IMR-90 (cell line): ENCODE results near the gene BAD. TPM values are rescaled to one million over a fixed set of nuclear protein-coding genes. Genes with fewer than 3 reads are reported as not detected.

Source experiments
- ATAC-seq: fragments of 200-7000 bp; cut with Tn5 transposase; 2 replicates; pipeline ENCODE4 v1.9.1; 2020; ENCODE audit warnings: low read depth, mild to moderate bottlenecking, moderate library complexity
- BruUV-seq: library from RNA; stranded (reverse); fragments of 400-500 nt; replicated peaks from 2 replicates; lab custom pipeline; 2021; lab: Mats Ljungman, UMichigan
- CTCF ChIA-PET: fragments of 300-600 bp; formaldehyde crosslinking; extraction: SDS; loops from one replicate; lab custom pipeline; 2021; ENCODE audit warnings: antibody characterized with exemption; lab: Yijun Ruan, JAX
- POLR2A ChIA-PET: fragments of 300-600 bp; sonication (Branson Sonifier 250); formaldehyde crosslinking; loops from one replicate; lab custom pipeline; 2022; ENCODE audit warnings: antibody characterized with exemption; ENCODE audit not compliant: unreplicated experiment; lab: Charles Lee
- DNase-seq: peaks from one replicate; pipeline ENCODE4 v3.0.0; 2013
- H2AFZ ChIP-seq: replicated peaks from 2 replicates; pipeline ENCODE3; 2013; ENCODE audit warnings: low read length, mild to moderate bottlenecking; ENCODE audit not compliant: poor library complexity
- H2AK5ac ChIP-seq: 2 replicates; pipeline ENCODE4 v1.6.1; 2013; ENCODE audit warnings: low read depth, low read length, inconsistent platforms
- H2AK9ac ChIP-seq: replicated peaks from 2 replicates; pipeline ENCODE3; 2013; ENCODE audit warnings: mild to moderate bottlenecking, low read depth, low read length, moderate library complexity; ENCODE audit not compliant: poor library complexity
- H2BK120ac ChIP-seq: 2 replicates; pipeline ENCODE4 v1.6.1; 2013; ENCODE audit warnings: low read depth, low read length, inconsistent platforms
- H2BK15ac ChIP-seq: 3 replicates; pipeline ENCODE4 v1.6.1; 2013; ENCODE audit warnings: low read depth, low read length, inconsistent platforms
- H2BK20ac ChIP-seq: 2 replicates; pipeline ENCODE4 v1.6.1; 2013; ENCODE audit warnings: low read depth, mild to moderate bottlenecking, inconsistent platforms, low read length, moderate library complexity
- H2BK5ac ChIP-seq: 2 replicates; pipeline ENCODE4 v1.6.1; 2013; ENCODE audit warnings: mild to moderate bottlenecking, low read depth, low read length, inconsistent platforms; ENCODE audit not compliant: poor library complexity, severe bottlenecking
- H3K14ac ChIP-seq: replicated peaks from 2 replicates; pipeline ENCODE4 v1.6.1; 2013; ENCODE audit warnings: low read depth, low read length, inconsistent platforms
- H3K18ac ChIP-seq: 2 replicates; pipeline ENCODE4 v1.6.1; 2013; ENCODE audit warnings: low read depth, low read length, control low read depth
- H3K23ac ChIP-seq: 2 replicates; pipeline ENCODE4 v1.6.1; 2013; ENCODE audit warnings: low read depth, low read length, inconsistent platforms
- H3K27ac ChIP-seq: 2 replicates; pipeline ENCODE4 v1.5.1; 2013; ENCODE audit warnings: mild to moderate bottlenecking, control low read depth, low read length; ENCODE audit not compliant: insufficient read depth
- H3K27me3 ChIP-seq: 2 replicates; pipeline ENCODE4 v1.6.1; 2013; ENCODE audit warnings: low read length; ENCODE audit not compliant: control insufficient read depth, insufficient read depth
- H3K36me3 ChIP-seq: 2 replicates; pipeline ENCODE4 v1.6.1; 2013; ENCODE audit warnings: low read length, mixed read lengths; ENCODE audit not compliant: control insufficient read depth, insufficient read depth
- H3K4ac ChIP-seq: 2 replicates; pipeline ENCODE4 v1.6.1; 2013; ENCODE audit warnings: low read depth, low read length, inconsistent platforms
- H3K4me1 ChIP-seq: 2 replicates; pipeline ENCODE4 v1.6.1; 2013; ENCODE audit warnings: low read length, mixed read lengths; ENCODE audit not compliant: control insufficient read depth, insufficient read depth
- H3K4me2 ChIP-seq: 2 replicates; pipeline ENCODE4 v1.6.1; 2013; ENCODE audit warnings: low read depth, mild to moderate bottlenecking, control low read depth, low read length, moderate library complexity
- H3K4me3 ChIP-seq: 2 replicates; pipeline ENCODE4 v1.5.1; 2013; ENCODE audit warnings: low read depth, mild to moderate bottlenecking, control low read depth, low read length, moderate library complexity; ENCODE audit not compliant: insufficient read depth
- H3K56ac ChIP-seq: 2 replicates; pipeline ENCODE4 v1.6.1; 2013; ENCODE audit warnings: low read length, inconsistent platforms; ENCODE audit not compliant: insufficient read depth; ENCODE audit errors: extremely low read depth
- H3K79me1 ChIP-seq, 2 experiments: 2 replicates each; pipeline ENCODE4 v1.6.1; 2013; ENCODE audit warnings: low read length in 2 of 2, inconsistent platforms in 1 of 2, low read depth in 1 of 2
- H3K9ac ChIP-seq: 2 replicates; pipeline ENCODE4 v1.6.1; 2013; ENCODE audit warnings: low read depth, low read length, control low read depth
- H3K9me1 ChIP-seq: 2 replicates; pipeline ENCODE4 v1.6.1; 2013; ENCODE audit warnings: low read length, inconsistent platforms; ENCODE audit not compliant: insufficient read depth
- H3K9me3 ChIP-seq: 2 replicates; pipeline ENCODE4 v1.6.1; 2013; ENCODE audit warnings: low read length; ENCODE audit not compliant: control insufficient read depth, insufficient read depth
- H4K20me1 ChIP-seq: 2 replicates; pipeline ENCODE4 v1.6.1; 2013; ENCODE audit warnings: low read length, inconsistent platforms; ENCODE audit not compliant: insufficient read depth
- H4K5ac ChIP-seq: 2 replicates; pipeline ENCODE4 v1.6.1; 2013; ENCODE audit warnings: mild to moderate bottlenecking, low read depth, low read length, control low read depth
- H4K8ac ChIP-seq, 2 experiments: 2 replicates each; pipeline ENCODE4 v1.6.1; 2013; ENCODE audit warnings: low read depth in 2 of 2, low read length in 2 of 2, control low read depth in 1 of 2, inconsistent platforms in 1 of 2
- H4K91ac ChIP-seq: 2 replicates; pipeline ENCODE4 v1.6.1; 2013; ENCODE audit warnings: low read depth, low read length, inconsistent platforms; ENCODE audit not compliant: insufficient read depth
- RFX5 ChIP-seq: IDR thresholded peaks from 2 replicates; pipeline ENCODE4 v1.8.0; 2012; ENCODE audit warnings: low read depth, mild to moderate bottlenecking, low read length, moderate library complexity
- WGBS, 2 experiments: methylation state at CpG; one replicate each; pipeline versions ENCODE4 v1.1.5 to v1.1.7; 2013; ENCODE audit warnings: missing lambda C conversion rate in 2 of 2; ENCODE audit not compliant: insufficient read length in 1 of 2; ENCODE audit errors: extremely low coverage in 2 of 2; 5-methylcytosine and 5-hydroxymethylcytosine counted together
- dilution Hi-C: fragments of 300-500 bp; cut with HindIII; formaldehyde crosslinking; loops from one replicate; pipeline ENCODE4 v1.14.3; 2018; ENCODE audit warnings: low sequenced_read_pairs; ENCODE audit not compliant: unreplicated experiment
- in situ Hi-C: fragments of 300-500 bp; cut with MboI; formaldehyde crosslinking; loops from 3 replicates; pipeline ENCODE4 v1.14.3; 2019; ENCODE audit warnings: low sequenced_read_pairs, inconsistent platforms, mixed read lengths
- intact Hi-C: fragments of 100-400 bp; cut with micrococcal nuclease; formaldehyde crosslinking; loops from 2 replicates; pipeline ENCODE4 v1.10.0; 2022
- polyA plus RNA-seq, 3 experiments: library from polyadenylated mRNA; depleted of rRNA; stranded (reverse); fragments of >200 nt; gene quantifications; 2 replicates each; pipeline ENCODE4 v1.2.3, GENCODE V29; 2012; ENCODE audit warnings: low replicate concordance in 1 of 3
- total RNA-seq: library from RNA; depleted of rRNA; stranded (reverse); fragments of >200 nt; gene quantifications from 2 replicates; pipeline ENCODE4 v1.2.3, GENCODE V29; 2012

The BAD gene
- total and polyA plus RNA-seq, 2 of the 4 experiments (the other 2 are of a cell fraction): 30.3 to 68.0 TPM

DNA sequence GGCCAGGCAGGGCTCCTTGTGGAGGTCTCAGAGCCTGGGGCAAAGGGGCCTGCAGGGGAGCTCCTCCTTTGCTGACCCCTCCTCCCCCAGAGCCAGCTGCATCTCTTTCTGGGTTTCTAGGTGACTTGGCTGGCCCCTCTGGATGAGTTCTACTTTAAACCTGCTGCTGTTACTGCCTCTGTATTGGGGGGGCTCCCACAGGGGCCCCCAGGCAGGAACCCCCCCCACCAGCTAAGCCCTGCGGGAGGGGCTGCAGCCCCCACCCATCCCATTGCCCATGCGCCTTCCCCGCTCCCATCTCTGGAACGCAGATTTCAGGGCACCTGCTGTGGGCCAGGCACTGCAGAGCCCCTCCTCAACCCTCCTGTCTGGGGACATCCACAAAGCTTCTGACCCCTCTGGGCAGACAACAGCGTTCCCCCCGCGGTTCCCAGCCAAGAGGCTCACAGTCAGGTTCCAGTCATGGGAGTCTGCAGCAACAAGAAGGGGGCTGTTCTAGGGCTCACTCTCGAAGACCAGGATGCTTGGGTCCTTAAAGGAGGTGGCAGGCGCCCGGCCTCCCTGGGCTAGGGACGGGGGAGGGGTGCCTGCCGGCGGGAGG is 34.0 kb downstream of the BAD start (continued):
- TF ChIP-seq RFX5: no peak

DNA sequence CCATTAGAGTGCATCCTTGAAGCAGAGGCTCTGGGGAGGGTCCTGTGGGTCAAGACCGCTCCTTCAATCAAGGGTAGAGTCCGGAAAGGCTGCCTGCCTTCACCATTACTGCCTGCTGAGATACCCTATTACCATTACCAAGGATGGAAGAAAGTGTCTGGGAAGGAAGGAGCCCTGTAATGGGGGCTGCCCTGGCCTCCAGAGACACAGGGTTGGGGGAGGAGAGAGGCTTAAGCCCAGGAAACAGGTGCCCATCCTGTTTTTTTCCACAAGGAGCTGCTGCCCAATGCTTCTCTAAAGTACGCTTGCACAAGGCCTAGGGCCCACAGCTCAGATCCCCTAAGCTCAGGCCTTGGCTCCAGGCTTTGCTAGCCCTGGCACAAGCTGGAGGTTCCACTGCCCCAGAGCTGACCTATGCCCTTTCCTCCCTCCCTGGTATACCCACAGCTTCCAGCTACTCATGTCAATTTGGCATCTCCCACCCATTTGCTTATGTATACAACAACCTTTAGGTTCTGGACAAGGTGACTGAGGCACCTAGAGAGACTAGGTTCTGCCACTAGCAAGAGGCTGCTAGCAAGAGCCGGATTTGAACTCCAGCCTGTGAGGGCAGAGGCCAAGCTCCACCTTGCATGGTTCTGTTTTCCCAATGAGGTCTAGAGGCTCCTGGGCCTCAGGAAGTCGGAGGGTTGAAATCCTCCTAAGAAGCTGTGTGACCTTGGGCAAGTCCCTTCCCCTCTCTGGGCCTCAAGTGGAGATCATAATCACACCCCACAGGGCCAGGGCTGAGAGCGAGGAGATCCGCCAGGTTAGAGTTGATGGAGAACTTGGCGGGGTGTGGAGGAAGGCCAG is 34.7 kb downstream of the BAD start:
- Histone ChIP-seq H4K5ac (no peak overlapping the region), H3K4ac (no peak overlapping the region), H3K9me1 (no peaks in the 10 kb centered on the region), H2AFZ (no peak overlapping the region), H2BK15ac (no peak overlapping the region), H3K14ac (0 out of 2 replicates have a peak overlapping the region, but pooled peaks have one; percentile 30), H2BK120ac (no peak overlapping the region), H2BK5ac (no peak overlapping the region), H3K4me2 (no peak overlapping the region), H4K91ac (no peak overlapping the region), H3K4me1 (peaks cover 13% of the 10 kb centered on the region), H2AK9ac (peak overlapping the region; percentile 70), H3K9ac (no peak overlapping the region), H3K27me3 (no peaks in the 10 kb centered on the region), H3K4me3 (no peak overlapping the region), H3K18ac (no peak overlapping the region), H3K36me3 (peaks cover 2% of the 10 kb centered on the region), H2BK20ac (no peak overlapping the region), H3K27ac (no peak overlapping the region), H3K9me3 (no peaks in the 10 kb centered on the region), H4K20me1 (peaks cover 18% of the 10 kb centered on the region), H3K79me1 (peaks cover 8 to 40% of the 10 kb centered on the region in 2 experiments), H3K56ac (no peak overlapping the region), H3K23ac (peak overlapping the region; percentile 54; the same call in 1 of the 2 replicates), H4K8ac (no peak overlapping the region), H2AK5ac (0 out of 2 replicates have a peak overlapping the region, but pooled peaks have one; percentile 31)
- whole genome bisulfite sequencing, 2 experiments: 100% methylated on average over 2 of the region's 8 CpGs; no CpG with 5 or more reads in 1 of the 2 experiments
- dilution Hi-C loops: no loop called here
- intact Hi-C loops: no loop called here
- TF ChIP-seq RFX5: no peak
- CTCF ChIA-PET: no interaction called here
- in situ Hi-C loops: no loop called here
- DNase-seq (no peak), ATAC-seq (no peak)
- no TSS peak for BruUV-seq
- POLR2A ChIA-PET: interaction anchor here (0.9 kb wide), 1 partner anchor 19 kb away, joined by 3 read pairs; no protein-coding TSS in a partner anchor
